ENCODE results near the gene NTPCR. TPM values are rescaled to one million over a fixed set of nuclear protein-coding genes. Genes with fewer than 3 reads are reported as not detected.
A peak's percentile ranks its signal among the peaks of the same experiment; 100 is the strongest.

Gene NTPCR
- total RNA-seq, 1 donor from 2014 or later, result 11.4 TPM

DNA sequence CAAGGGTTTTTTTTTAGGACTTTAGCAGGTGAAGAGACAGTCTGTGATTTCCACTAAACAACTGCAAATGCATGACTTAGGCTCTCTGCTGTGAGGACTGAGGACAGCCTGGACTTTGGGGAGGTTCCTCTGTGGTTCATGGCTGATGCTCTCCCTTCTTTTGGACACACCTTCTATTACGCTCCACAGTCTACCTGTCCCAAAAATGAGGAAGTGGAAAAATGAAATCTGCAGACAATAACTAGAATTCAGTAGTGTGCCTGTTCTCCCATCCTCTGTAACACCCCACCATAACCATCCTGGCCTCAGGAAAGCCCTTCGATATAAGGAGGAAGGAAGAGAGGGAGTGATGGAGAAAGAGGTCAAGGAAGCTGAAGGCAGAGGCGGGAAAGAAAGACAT lies 68.7 kb downstream of the NTPCR start:
- no peak for DNase-seq

DNA sequence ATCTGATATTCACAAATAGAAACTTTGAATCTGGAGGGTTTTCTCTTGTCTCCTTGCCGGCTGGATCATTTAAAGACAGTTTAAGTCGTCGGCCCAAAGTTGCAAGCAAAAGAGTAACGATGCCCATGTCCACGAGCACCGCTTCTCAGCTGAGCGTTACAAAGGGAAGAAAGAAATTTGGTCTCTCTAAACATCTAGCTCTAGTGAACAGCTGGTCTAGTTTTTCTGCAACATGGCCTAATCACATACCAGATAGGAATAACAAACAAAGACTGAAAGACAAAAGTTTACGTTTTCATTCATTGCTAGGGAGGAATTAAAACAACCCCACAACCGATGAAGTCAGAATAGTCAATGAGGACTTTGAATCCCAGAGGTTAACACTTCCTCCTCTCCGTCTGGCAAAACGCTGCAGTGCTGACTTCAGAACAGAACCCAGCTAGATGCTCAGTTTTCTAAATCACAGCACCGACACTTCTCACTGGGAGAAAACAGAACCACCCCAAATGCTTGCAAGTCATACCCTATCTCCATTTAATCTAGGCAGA lies 69.4 kb downstream of the NTPCR start:
- DNase-seq, result no peak

DNA sequence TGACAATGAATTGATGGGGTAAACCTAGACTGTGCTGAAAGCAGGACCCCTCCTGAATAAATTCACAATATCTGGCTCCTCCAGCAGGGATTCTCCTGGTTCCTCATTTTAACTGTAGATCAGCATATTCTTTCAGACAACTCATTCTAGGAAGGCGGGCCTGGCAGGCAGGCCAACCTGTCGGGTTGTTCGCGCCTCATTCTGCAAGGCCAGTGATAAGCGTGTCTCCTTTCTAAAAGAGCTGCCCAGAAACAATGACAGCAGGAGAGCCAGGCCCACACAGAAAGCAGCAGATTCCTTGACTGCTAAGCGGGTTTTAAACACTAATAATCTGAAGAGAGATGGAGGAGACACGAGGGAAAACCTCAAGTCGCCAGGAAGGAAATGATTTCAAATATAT lies 70.0 kb downstream of the NTPCR start:
- DNase-seq, result no peak

DNA sequence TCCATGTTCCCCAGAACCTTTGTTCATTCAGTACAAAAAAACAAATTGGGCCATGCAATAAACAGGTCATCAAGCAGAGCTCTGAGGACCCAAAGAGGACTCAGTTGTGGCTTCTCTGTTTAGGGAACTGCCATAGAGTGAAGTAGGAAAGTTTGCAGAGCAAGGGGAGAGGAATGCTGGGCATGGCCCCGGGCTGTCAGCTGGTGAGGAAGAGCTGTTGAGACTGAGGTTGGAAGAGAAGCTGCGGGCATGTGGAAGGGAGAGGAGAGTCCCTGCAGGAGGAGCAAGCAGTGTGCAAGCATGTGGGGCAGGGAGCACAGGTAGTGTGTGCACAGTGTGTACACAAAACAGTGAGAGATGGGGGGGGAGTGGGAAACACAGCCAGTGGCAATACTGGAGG lies 71.8 kb downstream of the NTPCR start:
- no peak for DNase-seq

DNA sequence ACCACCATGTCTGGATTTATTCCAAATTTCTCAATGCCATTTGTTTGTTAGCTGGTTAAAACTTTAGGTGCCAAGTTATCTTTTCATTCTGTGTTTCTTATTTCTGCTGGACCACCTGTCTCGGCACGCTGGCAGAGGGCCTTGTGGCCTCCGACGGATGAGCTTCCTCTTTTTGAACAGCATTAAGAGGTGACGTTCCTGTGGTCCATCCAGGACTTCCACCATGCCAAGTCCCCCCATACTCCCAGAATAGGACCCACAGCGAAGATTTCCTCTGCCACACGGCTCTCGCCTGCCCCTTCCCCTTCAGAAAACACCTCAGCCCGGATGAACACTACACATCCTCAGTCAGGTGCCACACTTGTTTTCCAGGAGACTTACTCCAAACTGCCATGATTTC lies 73.8 kb downstream of the NTPCR start:
- DNase-seq, result no peak

DNA sequence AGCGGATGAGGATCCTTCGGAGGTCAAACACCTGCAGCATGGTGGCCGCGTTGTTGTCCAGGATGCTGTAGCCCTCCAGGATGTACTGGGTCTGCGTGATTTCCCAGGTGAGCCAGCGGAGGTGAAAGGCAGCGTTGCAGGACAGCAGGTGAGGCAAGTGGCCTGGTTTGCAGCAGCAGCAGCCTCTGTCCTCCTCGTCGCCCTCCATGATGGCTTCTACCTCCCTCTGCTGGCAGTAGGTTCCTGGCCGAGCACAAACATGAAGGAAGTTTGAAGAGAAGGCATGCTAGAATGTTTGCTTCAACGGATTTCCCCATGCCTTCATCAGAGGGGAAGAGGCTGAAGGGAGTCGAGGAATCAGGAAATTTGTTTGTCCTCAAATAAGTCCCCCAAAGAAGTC lies 74.7 kb downstream of the NTPCR start:
- DNase-seq, result no peak

DNA sequence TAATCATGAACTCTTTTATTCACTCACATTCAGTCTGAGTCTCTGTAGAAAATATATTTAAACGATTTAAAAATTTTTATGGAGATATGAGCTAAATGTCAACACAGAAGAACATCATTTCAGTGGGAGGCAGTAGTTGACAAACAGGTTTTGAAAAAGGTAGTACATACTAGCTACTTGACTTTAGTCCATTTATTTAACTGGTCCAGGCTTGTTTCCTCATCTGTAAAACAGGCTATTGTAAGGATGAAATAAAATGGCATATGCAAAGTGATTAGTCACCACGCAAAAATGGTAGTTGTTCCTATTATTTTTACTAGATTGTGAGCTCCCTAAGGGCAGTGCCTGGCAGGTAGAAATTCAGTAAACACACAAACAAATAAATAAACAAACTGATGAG lies 75.2 kb downstream of the NTPCR start:
- DNase-seq, result no peak

DNA sequence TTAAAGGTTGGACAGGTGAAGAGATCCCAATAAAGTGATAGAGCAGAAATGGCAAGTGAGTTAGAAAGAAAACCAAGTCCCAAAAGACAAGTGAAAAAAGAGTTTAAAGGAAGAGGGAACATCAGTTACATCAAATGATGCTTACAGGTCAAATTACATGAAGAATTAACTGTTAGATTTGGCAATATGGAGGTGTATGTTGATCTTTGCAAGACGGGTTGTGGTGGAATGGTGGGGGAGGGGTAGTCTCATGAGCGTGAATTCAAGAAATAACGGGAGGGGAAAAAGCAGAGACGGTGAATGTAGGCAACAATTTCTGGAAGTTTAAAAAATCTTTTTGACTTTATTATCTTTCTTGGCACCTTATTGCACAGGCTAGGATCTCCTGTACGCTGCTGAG lies 76.6 kb downstream of the NTPCR start:
- no peak for DNase-seq

DNA sequence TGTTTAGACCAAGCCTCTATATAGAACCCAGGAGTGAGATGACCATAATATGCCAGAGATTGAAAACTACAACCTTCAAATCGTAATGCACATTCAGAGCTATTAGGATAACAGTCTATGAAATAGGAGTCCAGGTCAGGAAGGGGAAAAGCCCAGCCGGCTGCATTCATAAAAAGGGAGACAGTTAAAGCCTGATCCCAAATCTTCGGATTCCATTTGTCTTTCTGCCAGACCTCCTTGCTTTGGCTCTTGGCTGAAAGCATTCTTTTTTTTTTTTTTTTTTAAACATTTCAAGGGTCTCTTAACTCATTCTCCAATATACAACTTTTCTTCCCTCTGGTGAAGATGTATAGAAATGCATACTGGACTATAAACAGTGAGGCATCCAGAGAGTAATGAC lies 81.1 kb downstream of the NTPCR start:
- no peak for DNase-seq

DNA sequence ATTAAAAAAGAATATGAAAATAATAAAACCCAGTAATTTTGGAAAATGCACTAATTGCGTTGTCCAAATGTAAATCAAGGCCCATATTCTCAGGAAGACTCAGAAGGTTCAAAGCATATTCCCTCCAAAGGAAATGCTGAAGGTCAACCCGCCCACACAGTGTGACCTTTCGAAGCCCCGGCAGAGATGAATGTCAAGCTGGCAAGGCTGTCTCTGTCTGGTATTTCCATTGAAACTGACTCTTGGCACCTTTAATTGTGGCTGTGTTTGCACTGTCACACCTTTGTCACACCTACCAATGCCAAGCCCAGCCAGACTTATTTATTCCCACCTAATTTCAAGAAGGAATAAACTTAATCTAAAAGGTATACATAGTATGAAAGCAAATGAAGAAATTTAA lies 82.5 kb downstream of the NTPCR start:
- DNase-seq, result no peak

DNA sequence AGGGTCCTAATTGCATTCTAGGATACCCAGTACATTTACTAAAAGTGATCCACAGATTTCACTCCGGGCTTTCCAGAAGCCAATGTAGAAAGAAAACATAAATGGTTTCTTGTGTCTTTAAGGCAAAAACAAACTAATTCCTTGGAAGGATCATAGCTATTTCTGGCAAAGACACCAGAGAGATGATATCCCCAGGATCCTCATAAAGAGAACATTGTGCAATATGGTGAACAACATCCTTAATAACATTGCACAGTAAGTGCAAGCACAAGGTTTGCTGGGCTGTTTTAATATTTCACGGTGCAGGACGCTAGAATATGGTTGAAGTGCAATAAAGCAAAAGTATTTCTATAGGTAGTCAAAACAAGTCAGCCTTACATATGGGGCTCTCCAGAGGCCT lies 83.0 kb downstream of the NTPCR start:
- DNase-seq, result peak; percentile 80

Other genes with a start within 250 kb of the NTPCR start
- 2.4 TPM for gene MAP10, start 145.2 kb upstream of the NTPCR start, total RNA-seq

Measured in skin of body (tissue), 2 donors.